Mammary epithelial cell (primary cell): ENCODE results near the gene DCAF11.

Experiments used
- EZH2 ChIP-seq: IDR thresholded peaks from 2 replicates; pipeline ENCODE4 v1.6.1; 2012; ENCODE audit warnings: low read length, inconsistent platforms, borderline replicate concordance
- TF ChIP-seq, protein P1 (sequence below), 2 donors: IDR thresholded peaks in 1 of 2; conservative IDR thresholded peaks in 1 of 2; 2 replicates each; pipeline ENCODE4 v1.5.1; 2011 to 2012; ENCODE audit warnings: inconsistent platforms in 2 of 2, low read length in 2 of 2, mild to moderate bottlenecking in 2 of 2, control low read depth in 1 of 2, low read depth in 1 of 2; ENCODE audit not compliant: insufficient read depth in 1 of 2; ENCODE audit errors: extremely low read depth in 1 of 2

DNA sequence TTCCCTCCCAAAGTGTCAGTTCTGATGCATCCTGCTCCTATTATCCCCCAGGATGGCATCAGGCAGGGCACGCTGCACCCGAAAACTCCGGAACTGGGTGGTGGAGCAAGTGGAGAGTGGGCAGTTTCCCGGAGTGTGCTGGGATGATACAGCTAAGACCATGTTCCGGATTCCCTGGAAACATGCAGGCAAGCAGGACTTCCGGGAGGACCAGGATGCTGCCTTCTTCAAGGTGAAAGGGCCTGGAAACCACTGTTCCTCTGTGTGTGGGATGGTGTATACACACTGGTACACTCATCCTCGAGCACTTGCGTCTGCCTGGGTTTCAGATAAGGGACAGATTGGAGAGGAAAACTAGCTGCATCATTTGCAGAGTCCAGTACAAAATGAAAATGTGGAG is 47.5 kb downstream of the DCAF11 start:
- TF ChIP-seq EZH2 = no peak
- TF ChIP-seq, protein P1, sequence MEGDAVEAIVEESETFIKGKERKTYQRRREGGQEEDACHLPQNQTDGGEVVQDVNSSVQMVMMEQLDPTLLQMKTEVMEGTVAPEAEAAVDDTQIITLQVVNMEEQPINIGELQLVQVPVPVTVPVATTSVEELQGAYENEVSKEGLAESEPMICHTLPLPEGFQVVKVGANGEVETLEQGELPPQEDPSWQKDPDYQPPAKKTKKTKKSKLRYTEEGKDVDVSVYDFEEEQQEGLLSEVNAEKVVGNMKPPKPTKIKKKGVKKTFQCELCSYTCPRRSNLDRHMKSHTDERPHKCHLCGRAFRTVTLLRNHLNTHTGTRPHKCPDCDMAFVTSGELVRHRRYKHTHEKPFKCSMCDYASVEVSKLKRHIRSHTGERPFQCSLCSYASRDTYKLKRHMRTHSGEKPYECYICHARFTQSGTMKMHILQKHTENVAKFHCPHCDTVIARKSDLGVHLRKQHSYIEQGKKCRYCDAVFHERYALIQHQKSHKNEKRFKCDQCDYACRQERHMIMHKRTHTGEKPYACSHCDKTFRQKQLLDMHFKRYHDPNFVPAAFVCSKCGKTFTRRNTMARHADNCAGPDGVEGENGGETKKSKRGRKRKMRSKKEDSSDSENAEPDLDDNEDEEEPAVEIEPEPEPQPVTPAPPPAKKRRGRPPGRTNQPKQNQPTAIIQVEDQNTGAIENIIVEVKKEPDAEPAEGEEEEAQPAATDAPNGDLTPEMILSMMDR (conservative IDR thresholded peaks at IDR 0.05 in 1 of 2, IDR thresholded peaks at IDR 0.05 in 1 of 2; ENCODE audit: extremely low read depth in 1 of 2, insufficient read depth in 1 of 2, low read depth in 1 of 2, low read length in 2 of 2) = no peak
